ENCODE measurements around the gene APBA1. TPM values are rescaled to one million over a fixed set of nuclear protein-coding genes. Genes with fewer than 3 reads are reported as not detected.

APBA1 gene
- total and polyA plus RNA-seq, 2 of the 4 experiments (the other 2 are of a cell fraction), result 3.8 to 5.1 TPM

DNA sequence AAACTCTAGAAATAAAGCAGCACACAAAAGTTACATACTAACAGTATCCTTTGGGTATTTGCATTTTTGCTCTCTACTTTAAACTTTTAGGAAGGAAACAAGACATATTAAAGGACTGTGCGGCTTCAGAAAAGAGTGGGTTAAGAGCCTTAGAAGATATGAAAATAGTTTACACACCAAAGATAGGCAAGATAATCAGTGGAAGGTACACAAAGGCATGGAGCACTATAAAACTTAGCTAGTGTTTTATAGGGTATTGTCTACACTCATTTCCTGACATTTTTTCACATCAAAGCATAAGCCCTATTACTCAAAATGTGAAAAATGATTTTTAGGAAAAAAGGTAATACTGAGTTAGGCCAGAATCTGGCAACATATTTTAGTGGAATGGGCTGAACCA lies 43.7 kb upstream of the APBA1 start:
- Histone ChIP-seq H3K23ac (ENCODE audit: low read depth, low read length) (no peak overlapping the region), H2AFZ (replicated peaks; ENCODE audit: low read length, poor library complexity) (no peak overlapping the region), H2BK120ac (ENCODE audit: low read depth, low read length) (no peak overlapping the region), H3K9ac (ENCODE audit: low read depth, low read length) (no peak overlapping the region), H2AK5ac (ENCODE audit: low read depth, low read length) (no peak overlapping the region), H3K9me1 (ENCODE audit: insufficient read depth, low read length) (peaks cover 7% of the 10 kb centered on the region; the same call in 1 of the 2 replicates), H2BK5ac (ENCODE audit: low read depth, low read length, poor library complexity, severe bottlenecking) (no peak overlapping the region), H4K20me1 (ENCODE audit: insufficient read depth, low read length) (no peaks in the 10 kb centered on the region), H3K4me3 (ENCODE audit: insufficient read depth, low read depth, low read length) (no peak overlapping the region), H3K79me1 (ENCODE audit: low read depth in 1 of 2, low read length in 2 of 2) (peaks cover 3 to 18% of the 10 kb centered on the region in 2 experiments; a peak in 3 of 4 replicates), H4K8ac (ENCODE audit: low read depth in 2 of 2, low read length in 2 of 2) (no peak overlapping the region), H3K27ac (ENCODE audit: insufficient read depth, low read length) (no peak overlapping the region), H3K18ac (ENCODE audit: low read depth, low read length) (no peak overlapping the region), H2AK9ac (replicated peaks; ENCODE audit: low read depth, low read length, poor library complexity) (no peak overlapping the region), H3K27me3 (ENCODE audit: control insufficient read depth, insufficient read depth, low read length) (no peaks in the 10 kb centered on the region), H2BK20ac (ENCODE audit: low read depth, low read length) (no peak overlapping the region), H3K4ac (ENCODE audit: low read depth, low read length) (no peak overlapping the region), H3K36me3 (ENCODE audit: control insufficient read depth, insufficient read depth, low read length) (peaks cover 3% of the 10 kb centered on the region), H3K14ac (replicated peaks; ENCODE audit: low read depth, low read length) (no peak overlapping the region), H3K9me3 (ENCODE audit: control insufficient read depth, insufficient read depth, low read length) (no peaks in the 10 kb centered on the region; the same call in 1 of the 2 replicates), H4K91ac (ENCODE audit: insufficient read depth, low read depth, low read length) (no peak overlapping the region), H3K56ac (ENCODE audit: extremely low read depth, insufficient read depth, low read length) (no peak overlapping the region), H3K4me1 (ENCODE audit: control insufficient read depth, insufficient read depth, low read length) (peaks cover 4% of the 10 kb centered on the region), H4K5ac (ENCODE audit: low read depth, low read length) (no peak overlapping the region), H2BK15ac (ENCODE audit: low read depth, low read length) (no peak overlapping the region), H3K4me2 (ENCODE audit: low read depth, low read length) (no peak overlapping the region)
- in situ Hi-C loops (cut with MboI; ENCODE audit: low sequenced_read_pairs), result no loop called here
- CTCF ChIA-PET, result interaction anchor here (1.0 kb wide), 1 partner anchor 595 kb away, joined by 3 read pairs; no protein-coding TSS in a partner anchor
- ATAC-seq (ENCODE audit: low read depth), result no peak
- intact Hi-C loops (cut with micrococcal nuclease), result no loop called here
- WGBS, 2 experiments (ENCODE audit: extremely low coverage in 2 of 2, insufficient read length in 1 of 2), result no CpG with 5 or more reads among the region's 1 CpG
- dilution Hi-C loops (cut with HindIII; ENCODE audit: low sequenced_read_pairs, unreplicated experiment), result no loop called here
- POLR2A ChIA-PET (ENCODE audit: unreplicated experiment), result no interaction called here
- BruUV-seq (replicated peaks), result no TSS peak
- no peak for DNase-seq
- no peak for TF ChIP-seq FOS (IDR thresholded peaks at IDR 0.05; ENCODE audit: low read depth, low read length)
- no peak for TF ChIP-seq NFE2L2 (IDR thresholded peaks at IDR 0.05; ENCODE audit: low read depth, low read length)
- TF ChIP-seq CEBPB (IDR thresholded peaks at IDR 0.05; ENCODE audit: low read depth, low read length), result no peak
- no peak for TF ChIP-seq RAD21 (IDR thresholded peaks at IDR 0.05; ENCODE audit: low read length)
- TF ChIP-seq CHD1 (IDR thresholded peaks at IDR 0.05; ENCODE audit: low read depth, low read length), result no peak
- no peak for TF ChIP-seq BHLHE40 (IDR thresholded peaks at IDR 0.05; ENCODE audit: low read depth, low read length)
- no peak for TF ChIP-seq SMC3 (IDR thresholded peaks at IDR 0.05; ENCODE audit: low read depth, low read length)
- TF ChIP-seq MXI1 (IDR thresholded peaks at IDR 0.05; ENCODE audit: borderline replicate concordance, low read depth, low read length), result no peak
- TF ChIP-seq RCOR1 (IDR thresholded peaks at IDR 0.05; ENCODE audit: insufficient replicate concordance, low read length), result no peak
- no peak for TF ChIP-seq RFX5 (IDR thresholded peaks at IDR 0.05; ENCODE audit: low read depth, low read length)
- TF ChIP-seq, protein P1, sequence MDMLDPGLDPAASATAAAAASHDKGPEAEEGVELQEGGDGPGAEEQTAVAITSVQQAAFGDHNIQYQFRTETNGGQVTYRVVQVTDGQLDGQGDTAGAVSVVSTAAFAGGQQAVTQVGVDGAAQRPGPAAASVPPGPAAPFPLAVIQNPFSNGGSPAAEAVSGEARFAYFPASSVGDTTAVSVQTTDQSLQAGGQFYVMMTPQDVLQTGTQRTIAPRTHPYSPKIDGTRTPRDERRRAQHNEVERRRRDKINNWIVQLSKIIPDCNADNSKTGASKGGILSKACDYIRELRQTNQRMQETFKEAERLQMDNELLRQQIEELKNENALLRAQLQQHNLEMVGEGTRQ (IDR thresholded peaks at IDR 0.05; ENCODE audit: low read depth, low read length), result no peak
- no peak for TF ChIP-seq MAZ (IDR thresholded peaks at IDR 0.05; ENCODE audit: borderline replicate concordance, low read depth, low read length)
- TF ChIP-seq, protein P2, sequence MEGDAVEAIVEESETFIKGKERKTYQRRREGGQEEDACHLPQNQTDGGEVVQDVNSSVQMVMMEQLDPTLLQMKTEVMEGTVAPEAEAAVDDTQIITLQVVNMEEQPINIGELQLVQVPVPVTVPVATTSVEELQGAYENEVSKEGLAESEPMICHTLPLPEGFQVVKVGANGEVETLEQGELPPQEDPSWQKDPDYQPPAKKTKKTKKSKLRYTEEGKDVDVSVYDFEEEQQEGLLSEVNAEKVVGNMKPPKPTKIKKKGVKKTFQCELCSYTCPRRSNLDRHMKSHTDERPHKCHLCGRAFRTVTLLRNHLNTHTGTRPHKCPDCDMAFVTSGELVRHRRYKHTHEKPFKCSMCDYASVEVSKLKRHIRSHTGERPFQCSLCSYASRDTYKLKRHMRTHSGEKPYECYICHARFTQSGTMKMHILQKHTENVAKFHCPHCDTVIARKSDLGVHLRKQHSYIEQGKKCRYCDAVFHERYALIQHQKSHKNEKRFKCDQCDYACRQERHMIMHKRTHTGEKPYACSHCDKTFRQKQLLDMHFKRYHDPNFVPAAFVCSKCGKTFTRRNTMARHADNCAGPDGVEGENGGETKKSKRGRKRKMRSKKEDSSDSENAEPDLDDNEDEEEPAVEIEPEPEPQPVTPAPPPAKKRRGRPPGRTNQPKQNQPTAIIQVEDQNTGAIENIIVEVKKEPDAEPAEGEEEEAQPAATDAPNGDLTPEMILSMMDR (conservative IDR thresholded peaks at IDR 0.05; ENCODE audit: low read depth, low read length), result no peak

Measured in IMR-90 (cell line).